ENCODE measurements around the gene ARVCF. TPM values are rescaled to one million over a fixed set of nuclear protein-coding genes. Genes with fewer than 3 reads are reported as not detected.

The ARVCF gene
- total RNA-seq, 1 experiment from 2014 or later, result 15.6 TPM

DNA sequence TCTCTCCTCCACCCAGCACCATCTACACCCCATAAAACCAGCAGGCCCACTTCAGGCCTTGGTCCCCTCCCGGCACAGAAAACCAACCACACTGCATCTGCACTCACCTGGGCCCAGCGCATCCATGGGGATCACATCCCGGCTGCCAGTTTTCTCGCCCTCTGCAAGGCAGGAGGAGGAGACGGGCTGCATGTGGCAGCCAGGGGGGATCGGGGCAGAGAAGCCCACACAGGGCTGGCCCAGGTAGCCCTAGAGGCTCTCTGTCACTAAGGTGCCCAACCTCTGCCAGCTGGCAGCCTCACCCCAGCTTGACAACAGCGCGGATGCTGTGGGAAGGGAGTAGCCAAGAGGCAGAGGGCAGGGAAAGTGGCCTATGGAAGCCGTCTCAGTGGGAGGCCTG lies 44.4 kb downstream of the ARVCF start:
- no peaks in the 10 kb centered on the region for H4K20me1 ChIP-seq (ENCODE audit: insufficient read depth)
- H3K9me3 ChIP-seq (ENCODE audit: insufficient read depth, low read depth), result no peaks in the 10 kb centered on the region
- H3F3A ChIP-seq (ENCODE audit: insufficient read depth, low read depth), result peaks cover 14% of the 10 kb centered on the region; the same call in 1 of the 2 replicates
- H3K4me1 ChIP-seq (replicated peaks; ENCODE audit: insufficient read depth), result peaks cover 17% of the 10 kb centered on the region
- ChIA-PET POLR2A (ENCODE audit: unreplicated experiment) (no interaction called here), CTCF (no interaction called here)
- no peak overlapping the region for H3K4me3 ChIP-seq
- H2AFZ ChIP-seq, result no peak overlapping the region
- H3K4me2 ChIP-seq, result no peak overlapping the region
- no peaks in the 10 kb centered on the region for H3K27me3 ChIP-seq (ENCODE audit: insufficient read depth, low read depth)
- no peak for DNase-seq
- no peaks in the 10 kb centered on the region for H3K79me2 ChIP-seq (ENCODE audit: low read depth)
- no TSS peak for BruUV-seq (replicated peaks)
- no peaks in the 10 kb centered on the region for H3K36me3 ChIP-seq (ENCODE audit: low read depth)
- TF ChIP-seq CTCF (conservative IDR thresholded peaks at IDR 0.05), result no peak
- TF ChIP-seq EZH2 (IDR thresholded peaks at IDR 0.05; ENCODE audit: low read depth), result no peak
- intact Hi-C loops (cut with micrococcal nuclease; ENCODE audit: unreplicated experiment), result no loop called here
- H3K27ac ChIP-seq, result no peak overlapping the region
- H3K9me2 ChIP-seq (ENCODE audit: insufficient read depth), result no peaks in the 10 kb centered on the region

DNA sequence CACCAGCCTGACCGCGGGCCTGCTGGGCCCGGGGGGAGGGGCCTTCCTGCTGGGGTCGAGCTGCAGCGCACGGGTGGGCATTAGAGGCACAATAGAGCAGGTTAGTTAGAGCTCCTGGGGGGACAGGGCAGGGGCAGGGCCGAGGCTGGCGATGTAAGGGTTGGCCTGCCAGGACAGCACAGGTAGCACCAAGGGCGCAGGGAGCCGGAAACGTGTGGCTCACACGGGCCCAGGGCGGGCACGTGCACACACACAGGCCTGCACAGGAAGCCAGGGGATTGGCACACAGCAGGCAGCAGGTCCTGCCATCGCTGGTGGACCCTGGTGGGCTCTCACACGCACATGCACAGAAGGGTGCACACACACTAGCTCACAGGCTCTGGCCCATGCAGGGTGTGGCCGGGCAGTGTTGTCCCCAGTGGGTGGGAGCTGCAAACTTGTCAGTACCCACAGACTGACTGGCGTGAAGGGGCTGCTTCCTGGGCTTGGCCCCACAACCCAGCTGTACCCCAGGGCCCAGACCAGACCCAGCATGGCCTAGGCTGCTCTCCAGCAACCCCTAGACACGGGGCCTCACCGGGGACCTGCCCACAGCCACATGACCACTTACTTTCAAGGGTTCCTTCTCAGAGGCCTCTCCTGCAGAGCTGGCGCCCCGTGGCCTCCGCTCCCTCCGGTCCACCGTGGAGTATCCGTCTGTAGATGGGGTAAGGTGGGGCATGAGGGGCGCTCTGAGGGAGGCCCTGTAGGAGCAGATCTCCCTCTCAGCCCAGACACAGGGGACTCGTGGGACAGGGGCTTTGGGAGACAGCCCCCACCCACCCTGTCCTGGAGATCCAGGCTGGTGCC lies 45.1 kb downstream of the ARVCF start:
- H3K9me2 ChIP-seq (ENCODE audit: insufficient read depth), result no peaks in the 10 kb centered on the region
- H3F3A ChIP-seq (ENCODE audit: insufficient read depth, low read depth), result peaks cover 14% of the 10 kb centered on the region; the same call in 1 of the 2 replicates
- peaks cover 17% of the 10 kb centered on the region for H3K4me1 ChIP-seq (replicated peaks; ENCODE audit: insufficient read depth)
- TF ChIP-seq EZH2 (IDR thresholded peaks at IDR 0.05; ENCODE audit: low read depth) (no peak), CTCF (conservative IDR thresholded peaks at IDR 0.05) (no peak)
- no TSS peak for BruUV-seq (replicated peaks)
- no peaks in the 10 kb centered on the region for H3K36me3 ChIP-seq (ENCODE audit: low read depth)
- no peaks in the 10 kb centered on the region for H4K20me1 ChIP-seq (ENCODE audit: insufficient read depth)
- H3K4me3 ChIP-seq, result no peak overlapping the region
- CTCF ChIA-PET, result no interaction called here
- no peak for DNase-seq
- H3K27me3 ChIP-seq (ENCODE audit: insufficient read depth, low read depth), result no peaks in the 10 kb centered on the region
- H3K27ac ChIP-seq, result no peak overlapping the region
- H3K9me3 ChIP-seq (ENCODE audit: insufficient read depth, low read depth), result no peaks in the 10 kb centered on the region
- no peaks in the 10 kb centered on the region for H3K79me2 ChIP-seq (ENCODE audit: low read depth)
- no peak overlapping the region for H3K4me2 ChIP-seq
- POLR2A ChIA-PET (ENCODE audit: unreplicated experiment), result interaction anchor here (0.6 kb wide), 1 partner anchor 42 kb away, joined by 4 read pairs; no protein-coding TSS in a partner anchor
- no peak overlapping the region for H2AFZ ChIP-seq
- intact Hi-C loops (cut with micrococcal nuclease; ENCODE audit: unreplicated experiment), result no loop called here

GRCh38 chr22:19970479-19971275 lies 45.9 kb downstream of the ARVCF start:
- peak in 1 of 2 experiments; percentile 63 for DNase-seq
- ChIA-PET POLR2A (ENCODE audit: unreplicated experiment) (interaction anchor here (0.6 kb wide), 1 partner anchor 43 kb away, joined by 4 read pairs; no protein-coding TSS in a partner anchor), CTCF (no interaction called here)
- Histone ChIP-seq H3K4me1 (replicated peaks; ENCODE audit: insufficient read depth) (peaks cover 12% of the 10 kb centered on the region), H3K4me2 (no peak overlapping the region), H2AFZ (no peak overlapping the region), H3K79me2 (ENCODE audit: low read depth) (no peaks in the 10 kb centered on the region), H3K9me2 (ENCODE audit: insufficient read depth) (no peaks in the 10 kb centered on the region), H4K20me1 (ENCODE audit: insufficient read depth) (no peaks in the 10 kb centered on the region), H3K27me3 (ENCODE audit: insufficient read depth, low read depth) (no peaks in the 10 kb centered on the region), H3K36me3 (ENCODE audit: low read depth) (no peaks in the 10 kb centered on the region), H3K4me3 (no peak overlapping the region), H3F3A (ENCODE audit: insufficient read depth, low read depth) (peaks cover 14% of the 10 kb centered on the region; the same call in 1 of the 2 replicates), H3K9me3 (ENCODE audit: insufficient read depth, low read depth) (no peaks in the 10 kb centered on the region), H3K27ac (no peak overlapping the region)
- intact Hi-C loops (cut with micrococcal nuclease; ENCODE audit: unreplicated experiment), result no loop called here
- BruUV-seq (replicated peaks), result no TSS peak
- TF ChIP-seq EZH2 (IDR thresholded peaks at IDR 0.05; ENCODE audit: low read depth) (no peak), CTCF (conservative IDR thresholded peaks at IDR 0.05) (peak; percentile 91)
